ENCODE measurements around the gene SLC45A2.

DNA sequence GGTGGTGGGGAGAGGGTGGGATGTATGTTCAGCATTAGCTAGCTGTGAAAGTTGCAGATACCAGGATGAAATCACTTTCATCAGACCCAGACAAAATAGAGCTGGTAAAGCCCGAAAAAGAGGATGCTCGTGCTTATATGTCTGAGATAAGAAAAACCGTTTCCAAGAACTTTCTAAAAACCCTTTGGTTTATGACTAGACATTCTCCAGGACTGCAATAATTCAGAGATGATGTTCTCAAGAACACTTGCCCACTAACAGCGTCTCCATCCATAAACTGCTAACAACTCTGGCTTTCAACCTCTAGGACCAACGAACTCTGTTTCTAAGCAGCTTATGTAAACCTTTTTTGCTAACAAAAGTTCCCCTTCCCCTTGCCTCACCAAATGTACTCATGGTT lies 31.7 kb upstream of the SLC45A2 start:
- TF ChIP-seq, protein P1, sequence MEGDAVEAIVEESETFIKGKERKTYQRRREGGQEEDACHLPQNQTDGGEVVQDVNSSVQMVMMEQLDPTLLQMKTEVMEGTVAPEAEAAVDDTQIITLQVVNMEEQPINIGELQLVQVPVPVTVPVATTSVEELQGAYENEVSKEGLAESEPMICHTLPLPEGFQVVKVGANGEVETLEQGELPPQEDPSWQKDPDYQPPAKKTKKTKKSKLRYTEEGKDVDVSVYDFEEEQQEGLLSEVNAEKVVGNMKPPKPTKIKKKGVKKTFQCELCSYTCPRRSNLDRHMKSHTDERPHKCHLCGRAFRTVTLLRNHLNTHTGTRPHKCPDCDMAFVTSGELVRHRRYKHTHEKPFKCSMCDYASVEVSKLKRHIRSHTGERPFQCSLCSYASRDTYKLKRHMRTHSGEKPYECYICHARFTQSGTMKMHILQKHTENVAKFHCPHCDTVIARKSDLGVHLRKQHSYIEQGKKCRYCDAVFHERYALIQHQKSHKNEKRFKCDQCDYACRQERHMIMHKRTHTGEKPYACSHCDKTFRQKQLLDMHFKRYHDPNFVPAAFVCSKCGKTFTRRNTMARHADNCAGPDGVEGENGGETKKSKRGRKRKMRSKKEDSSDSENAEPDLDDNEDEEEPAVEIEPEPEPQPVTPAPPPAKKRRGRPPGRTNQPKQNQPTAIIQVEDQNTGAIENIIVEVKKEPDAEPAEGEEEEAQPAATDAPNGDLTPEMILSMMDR (IDR thresholded peaks at IDR 0.05) = no peak
- no peak for TF ChIP-seq POLR2A (IDR thresholded peaks at IDR 0.05)
